MM.1S (cell line): ENCODE results near the gene DCLK2.

ENCODE experiments used
- DNase-seq: peaks from one replicate; pipeline ENCODE4 v3.0.0-alpha.2; 2015
- H2AFZ ChIP-seq: fragments of 300-600 bp; sonication (generic); 2 replicates; pipeline ENCODE4 v1.6.0; 2016; ENCODE audit warnings: antibody characterized with exemption, low read length
- H3F3A ChIP-seq: fragments of 300-600 bp; sonication (generic); 2 replicates; pipeline ENCODE4 v1.6.1; 2016; ENCODE audit warnings: mild to moderate bottlenecking, antibody characterized with exemption, low read length, moderate library complexity, mixed read lengths; ENCODE audit not compliant: insufficient read depth
- H3K27ac ChIP-seq: fragments of 300-600 bp; sonication (generic); 2 replicates; pipeline ENCODE4 v1.5.1; 2016; ENCODE audit warnings: mild to moderate bottlenecking, low read length
- H3K27me3 ChIP-seq: fragments of 300-600 bp; sonication (generic); replicated peaks from 2 replicates; pipeline ENCODE4 v1.6.0; 2016; ENCODE audit warnings: low read length; ENCODE audit not compliant: insufficient read depth
- H3K36me3 ChIP-seq: fragments of 300-600 bp; sonication (generic); replicated peaks from 2 replicates; pipeline ENCODE4 v1.6.1; 2016; ENCODE audit warnings: mild to moderate bottlenecking, low read length, mixed read lengths; ENCODE audit not compliant: insufficient read depth
- H3K4me1 ChIP-seq: fragments of 300-600 bp; sonication (generic); 2 replicates; pipeline ENCODE4 v1.6.1; 2016; ENCODE audit warnings: low read length, mixed read lengths
- H3K4me2 ChIP-seq: fragments of 300-600 bp; sonication (generic); 2 replicates; pipeline ENCODE4 v1.6.0; 2016; ENCODE audit warnings: low read depth, low read length
- H3K4me3 ChIP-seq: fragments of 300-600 bp; sonication (generic); 2 replicates; pipeline ENCODE4 v1.5.1; 2016; ENCODE audit warnings: low read length, mixed read lengths
- H3K79me2 ChIP-seq: fragments of 300-600 bp; sonication (generic); 2 replicates; pipeline ENCODE4 v1.6.1; 2016; ENCODE audit warnings: mixed run types, low read length, mixed read lengths
- H3K9ac ChIP-seq: fragments of 300-600 bp; sonication (generic); 2 replicates; pipeline ENCODE4 v1.6.1; 2016; ENCODE audit warnings: low read length, mixed read lengths
- H3K9me2 ChIP-seq: fragments of 300-600 bp; sonication (generic); replicated peaks from 2 replicates; pipeline ENCODE4 v1.6.1; 2016; ENCODE audit warnings: mild to moderate bottlenecking, low read length, mixed read lengths; ENCODE audit not compliant: insufficient read depth
- H3K9me3 ChIP-seq: fragments of 300-600 bp; sonication (generic); replicated peaks from 2 replicates; pipeline ENCODE4 v1.6.1; 2016; ENCODE audit warnings: mild to moderate bottlenecking, low read length, mixed read lengths; ENCODE audit not compliant: insufficient read depth
- H4K20me1 ChIP-seq: fragments of 300-600 bp; sonication (generic); 2 replicates; pipeline ENCODE4 v1.6.1; 2016; ENCODE audit warnings: mild to moderate bottlenecking, low read length, moderate library complexity, mixed read lengths; ENCODE audit not compliant: insufficient read depth
- CTCF ChIP-seq: fragments of 300-600 bp; sonication (generic); IDR thresholded peaks from 2 replicates; pipeline ENCODE4 v1.5.1; 2016; ENCODE audit warnings: antibody characterized with exemption, low read length, mixed read lengths
- EZH2 ChIP-seq: fragments of 300-600 bp; sonication (generic); optimal IDR thresholded peaks from 2 replicates; pipeline ENCODE3; 2017; ENCODE audit warnings: low read depth, mild to moderate bottlenecking, antibody characterized with exemption, low read length, mixed read lengths
- EZH2phosphoT487 ChIP-seq: fragments of 300-600 bp; sonication (generic); IDR thresholded peaks from 2 replicates; pipeline ENCODE4 v1.6.1; 2018; ENCODE audit warnings: antibody characterized with exemption, low read length

The DCLK2 gene

GRCh38 chr4:150232029-150232428 lies 153.8 kb downstream of the DCLK2 start:
- Histone ChIP-seq H3K4me2 (no peak overlapping the region), H4K20me1 (no peaks in the 10 kb centered on the region), H2AFZ (no peak overlapping the region), H3F3A (no peaks in the 10 kb centered on the region), H3K27me3 (no peaks in the 10 kb centered on the region), H3K4me3 (no peak overlapping the region), H3K36me3 (no peaks in the 10 kb centered on the region), H3K27ac (no peak overlapping the region), H3K79me2 (no peaks in the 10 kb centered on the region), H3K9ac (no peak overlapping the region), H3K9me2 (no peaks in the 10 kb centered on the region), H3K9me3 (no peaks in the 10 kb centered on the region), H3K4me1 (no peaks in the 10 kb centered on the region)
- TF ChIP-seq CTCF (no peak), EZH2 (no peak), EZH2phosphoT487 (no peak)
- no peak for DNase-seq

GRCh38 chr4:150234246-150234645 lies 156.0 kb downstream of the DCLK2 start:
- Histone ChIP-seq H3K4me1 (no peaks in the 10 kb centered on the region), H3K4me3 (no peak overlapping the region), H3K27me3 (no peaks in the 10 kb centered on the region), H3K9ac (no peak overlapping the region), H3K9me3 (no peaks in the 10 kb centered on the region), H3K4me2 (no peak overlapping the region), H2AFZ (no peak overlapping the region), H3F3A (no peaks in the 10 kb centered on the region), H3K36me3 (no peaks in the 10 kb centered on the region), H3K9me2 (no peaks in the 10 kb centered on the region), H4K20me1 (no peaks in the 10 kb centered on the region), H3K27ac (no peak overlapping the region), H3K79me2 (no peaks in the 10 kb centered on the region)
- no peak for TF ChIP-seq EZH2
- DNase-seq, result no peak

- no peak overlapping the region for H3K4me2 ChIP-seq
- no peaks in the 10 kb centered on the region for H3K9me2 ChIP-seq
- DNase-seq, result no peak
- H4K20me1 ChIP-seq, result no peaks in the 10 kb centered on the region
- no peak for TF ChIP-seq EZH2phosphoT487
- no peak for TF ChIP-seq EZH2
- TF ChIP-seq CTCF, result no peak
- no peaks in the 10 kb centered on the region for H3K79me2 ChIP-seq
- H3K9ac ChIP-seq, result no peak overlapping the region
- H2AFZ ChIP-seq, result no peak overlapping the region
- H3K4me1 ChIP-seq, result no peaks in the 10 kb centered on the region
- H3K27ac ChIP-seq, result no peak overlapping the region
- no peaks in the 10 kb centered on the region for H3K36me3 ChIP-seq
- no peaks in the 10 kb centered on the region for H3F3A ChIP-seq
- no peaks in the 10 kb centered on the region for H3K27me3 ChIP-seq
- H3K4me3 ChIP-seq, result no peak overlapping the region
- no peaks in the 10 kb centered on the region for H3K9me3 ChIP-seq
Observed at GRCh38 chr4:150235317-150235716, 157.1 kb downstream of the DCLK2 start.

- H2AFZ ChIP-seq, result no peak overlapping the region
Observed at GRCh38 chr4:150235808-150236271, 157.6 kb downstream of the DCLK2 start.

More at GRCh38 chr4:150235808-150236271, 157.6 kb downstream of the DCLK2 start:
- Histone ChIP-seq H3K79me2 (no peaks in the 10 kb centered on the region), H3K4me1 (no peaks in the 10 kb centered on the region), H3K9me3 (no peaks in the 10 kb centered on the region), H3K9ac (no peak overlapping the region), H3K27me3 (no peaks in the 10 kb centered on the region), H3K4me2 (no peak overlapping the region), H3F3A (no peaks in the 10 kb centered on the region), H3K4me3 (no peak overlapping the region), H3K27ac (no peak overlapping the region), H3K36me3 (no peaks in the 10 kb centered on the region), H4K20me1 (no peaks in the 10 kb centered on the region), H3K9me2 (no peaks in the 10 kb centered on the region)
- TF ChIP-seq EZH2, result no peak
- no peak for TF ChIP-seq EZH2phosphoT487
- TF ChIP-seq CTCF, result no peak
- no peak for DNase-seq
